ENCODE data around the gene PSAPL1. TPM values are rescaled to one million over a fixed set of nuclear protein-coding genes. Genes with fewer than 3 reads are reported as not detected.

PSAPL1 gene
- total RNA-seq, 1 donor from 2014 or later: not detected

GRCh38 chr4:7417639-7418038, 17.1 kb downstream of the PSAPL1 start:
- intact Hi-C loops (cut with DNase I): no loop called here
- H3K36me3 ChIP-seq: no peaks in the 10 kb centered on the region
- H3K4me3 ChIP-seq: no peak overlapping the region
- no peaks in the 10 kb centered on the region for H3K27me3 ChIP-seq (ENCODE audit: low read depth)
- H3K27ac ChIP-seq: no peak overlapping the region
- no peak for TF ChIP-seq CTCF (IDR thresholded peaks at IDR 0.05)
- no peaks in the 10 kb centered on the region for H3K9me3 ChIP-seq
- no peaks in the 10 kb centered on the region for H3K4me1 ChIP-seq
- ATAC-seq (no peak), DNase-seq (no peak)

GRCh38 chr4:7416745-7417432, 17.8 kb downstream of the PSAPL1 start:
- Histone ChIP-seq H3K9me3 (no peaks in the 10 kb centered on the region), H3K4me3 (no peak overlapping the region), H3K36me3 (no peaks in the 10 kb centered on the region), H3K27me3 (ENCODE audit: low read depth) (no peaks in the 10 kb centered on the region), H3K27ac (no peak overlapping the region), H3K4me1 (no peaks in the 10 kb centered on the region)
- intact Hi-C loops (cut with DNase I): no loop called here
- ATAC-seq: no peak
- DNase-seq: no peak
- no peak for TF ChIP-seq CTCF (IDR thresholded peaks at IDR 0.05)

GRCh38 chr4:7415927-7416686, 18.6 kb downstream of the PSAPL1 start:
- H3K36me3 ChIP-seq: no peaks in the 10 kb centered on the region
- H3K4me3 ChIP-seq: no peak overlapping the region
- no peaks in the 10 kb centered on the region for H3K9me3 ChIP-seq
- DNase-seq (no peak), ATAC-seq (no peak)
- H3K4me1 ChIP-seq: no peaks in the 10 kb centered on the region
- no peaks in the 10 kb centered on the region for H3K27me3 ChIP-seq (ENCODE audit: low read depth)
- TF ChIP-seq CTCF (IDR thresholded peaks at IDR 0.05): no peak
- intact Hi-C loops (cut with DNase I): no loop called here
- H3K27ac ChIP-seq: no peak overlapping the region

DNA sequence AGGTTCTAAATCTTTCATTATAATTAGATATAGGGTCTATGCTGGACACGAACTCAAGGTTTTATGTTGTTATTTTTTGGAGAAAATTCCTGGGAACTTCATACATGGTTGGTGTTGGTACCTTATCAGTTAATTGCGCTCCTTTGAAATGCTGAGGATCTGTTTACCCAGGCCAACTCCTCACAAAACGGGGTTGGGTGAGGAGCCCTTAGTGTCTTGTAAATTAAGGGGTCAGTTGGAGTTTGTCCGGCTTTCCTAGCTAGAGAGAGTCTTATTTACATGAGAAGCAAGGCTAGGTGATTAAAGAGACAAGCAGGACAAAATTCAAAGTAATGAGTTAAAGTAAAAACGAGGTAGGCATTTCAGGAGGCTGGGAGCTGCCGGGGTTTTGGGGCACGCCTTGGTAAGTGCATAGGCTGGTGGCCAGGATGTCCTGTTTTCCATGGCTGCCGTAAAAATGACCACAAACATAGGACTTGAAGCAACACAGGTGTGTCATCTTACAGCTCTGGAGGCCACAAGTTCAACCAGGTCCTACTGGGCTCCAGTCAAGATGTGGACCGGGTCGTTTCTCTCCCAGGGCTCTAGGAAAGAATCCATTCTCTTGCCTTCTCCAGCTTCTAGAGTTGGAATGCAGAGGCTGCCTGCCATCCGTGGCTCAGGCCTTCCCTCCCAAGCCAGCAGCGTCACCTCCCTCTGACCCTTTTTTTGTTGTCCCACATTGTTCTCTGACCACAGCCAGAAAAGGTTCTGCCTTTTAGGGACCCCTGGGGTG, 19.8 kb downstream of the PSAPL1 start:
- H3K9me3 ChIP-seq: no peaks in the 10 kb centered on the region
- H3K36me3 ChIP-seq: no peaks in the 10 kb centered on the region
- no peak overlapping the region for H3K4me3 ChIP-seq
- no peak for TF ChIP-seq CTCF (IDR thresholded peaks at IDR 0.05)
- H3K27ac ChIP-seq: no peak overlapping the region
- ATAC-seq (no peak), DNase-seq (no peak)
- no peaks in the 10 kb centered on the region for H3K4me1 ChIP-seq
- intact Hi-C loops (cut with DNase I): no loop called here
- H3K27me3 ChIP-seq (ENCODE audit: low read depth): no peaks in the 10 kb centered on the region

- Histone ChIP-seq H3K9me3 (peaks cover 2% of the 10 kb centered on the region), H3K4me1 (no peaks in the 10 kb centered on the region), H3K4me3 (no peak overlapping the region), H3K27ac (no peak overlapping the region), H3K36me3 (no peaks in the 10 kb centered on the region), H3K27me3 (ENCODE audit: low read depth) (no peaks in the 10 kb centered on the region)
- ATAC-seq (no peak), DNase-seq (no peak)
- intact Hi-C loops (cut with DNase I): no loop called here
- no peak for TF ChIP-seq CTCF (IDR thresholded peaks at IDR 0.05)
These were observed 20.7 kb downstream of the PSAPL1 start for GRCh38 chr4:7414046-7414445.

Data from lower lobe of right lung (tissue), 2 donors.